ENCODE data around the gene ARPC4.

GRCh38 chr3:9797196-9797945 is 4.5 kb downstream of the ARPC4 start:
- TF ChIP-seq POLR2A (IDR thresholded peaks at IDR 0.05) (no peak), CTCF (IDR thresholded peaks at IDR 0.05) (no peak)
